Lower leg skin (tissue), 4 donors: ENCODE data around the gene RHBDL1. TPM values are rescaled to one million over a fixed set of nuclear protein-coding genes. Genes with fewer than 3 reads are reported as not detected.

Experiments
- DNase-seq, 2 donors: peaks; one replicate each; pipeline ENCODE4 v3.0.0-alpha.2; 2019; ENCODE audit warnings: low spot score in 2 of 2
- H3K4me3 ChIP-seq: fragments of 200-600 bp; sonication (generic); 2 replicates; pipeline ENCODE4 v1.5.1; 2017; ENCODE audit warnings: mild to moderate bottlenecking, low read depth; ENCODE audit not compliant: poor library complexity, severe bottlenecking
- CTCF ChIP-seq, 3 donors: fragments of 450-650 bp; IDR thresholded peaks; one replicate each; pipeline ENCODE4 v1.5.1; 2016; ENCODE audit warnings: antibody characterized with exemption in 3 of 3, mild to moderate bottlenecking in 3 of 3, moderate library complexity in 2 of 3
- POLR2A ChIP-seq, 2 donors: fragments of 450-650 bp; IDR thresholded peaks; one replicate each; pipeline ENCODE4 v1.6.1; 2016 to 2017; ENCODE audit warnings: antibody characterized with exemption in 2 of 2, mild to moderate bottlenecking in 1 of 2, moderate library complexity in 1 of 2
- WGBS, 2 donors: methylation state at CpG; one replicate each; pipeline ENCODE4 v1.1.5; 2018; 5-methylcytosine and 5-hydroxymethylcytosine counted together
- intact Hi-C: fragments of 100-400 bp; cut with DNase I; formaldehyde crosslinking; loops from one replicate; pipeline ENCODE4 v1.15.0; 2023; ENCODE audit warnings: low total_unique reads
- total RNA-seq, 4 donors: library from RNA; depleted of rRNA; stranded (reverse); fragments of >200 nt; gene quantifications; one replicate each; pipeline ENCODE4 v1.1.0, GENCODE V29; 2016

The RHBDL1 gene
- total RNA-seq, 4 donors from 2014 or later: 1.4 to 5.3 (median 2.6) TPM

GRCh38 chr16:649631-650030 lies 25.8 kb upstream of the RHBDL1 start:
- intact Hi-C loops: no loop called here
- no peak for DNase-seq
- peak overlapping the region; percentile 59 for H3K4me3 ChIP-seq
- WGBS, 2 donors: 0 to 2% methylated on average over 7 to 38 of the region's 44 CpGs
- TF ChIP-seq POLR2A (IDR thresholded peaks at IDR 0.05): no peak
- TF ChIP-seq CTCF (IDR thresholded peaks at IDR 0.05): no peak

- intact Hi-C loops: no loop called here
These were observed 23.6 kb upstream of the RHBDL1 start for GRCh38 chr16:651844-652243.

GRCh38 chr16:652454-653305 lies 22.8 kb upstream of the RHBDL1 start:
- TF ChIP-seq POLR2A (IDR thresholded peaks at IDR 0.05) (no peak), CTCF (IDR thresholded peaks at IDR 0.05) (no peak)
- no peak for DNase-seq
- intact Hi-C loops: no loop called here
- no peak overlapping the region for H3K4me3 ChIP-seq
- WGBS, 2 donors: 76 to 77% methylated on average over 16 to 23 of the region's 28 CpGs

More at GRCh38 chr16:651844-652243, 23.6 kb upstream of the RHBDL1 start:
- DNase-seq: no peak
- 81 to 93% methylated on average over 6 to 20 of the region's 22 CpGs for WGBS, 2 donors
- TF ChIP-seq POLR2A (IDR thresholded peaks at IDR 0.05) (no peak), CTCF (IDR thresholded peaks at IDR 0.05) (no peak)
- no peak overlapping the region for H3K4me3 ChIP-seq

GRCh38 chr16:654034-654433 lies 21.4 kb upstream of the RHBDL1 start:
- DNase-seq: no peak
- WGBS, 2 donors: 92% methylated on average over 12 of the region's 12 CpGs
- intact Hi-C loops: no loop called here
- no peak overlapping the region for H3K4me3 ChIP-seq
- no peak for TF ChIP-seq CTCF (IDR thresholded peaks at IDR 0.05)
- no peak for TF ChIP-seq POLR2A (IDR thresholded peaks at IDR 0.05)

GRCh38 chr16:657487-657886 lies 18.0 kb upstream of the RHBDL1 start:
- H3K4me3 ChIP-seq: no peak overlapping the region
- intact Hi-C loops: no loop called here
- 96% methylated on average over 8 to 15 of the region's 22 CpGs for WGBS, 2 donors
- TF ChIP-seq POLR2A (IDR thresholded peaks at IDR 0.05): no peak
- TF ChIP-seq CTCF (IDR thresholded peaks at IDR 0.05): no peak
- no peak for DNase-seq
